ENCODE results near the gene DOCK3. TPM values are rescaled to one million over a fixed set of nuclear protein-coding genes. Genes with fewer than 3 reads are reported as not detected.
"Not testable (repeated sequence)": the region's sequence is repeated elsewhere in the genome, so short reads cannot be mapped to it uniquely, and the experiment has no call there.

DOCK3 gene
- total RNA-seq, 2 donors from 2014 or later = 7.7 to 8.5 TPM

DNA sequence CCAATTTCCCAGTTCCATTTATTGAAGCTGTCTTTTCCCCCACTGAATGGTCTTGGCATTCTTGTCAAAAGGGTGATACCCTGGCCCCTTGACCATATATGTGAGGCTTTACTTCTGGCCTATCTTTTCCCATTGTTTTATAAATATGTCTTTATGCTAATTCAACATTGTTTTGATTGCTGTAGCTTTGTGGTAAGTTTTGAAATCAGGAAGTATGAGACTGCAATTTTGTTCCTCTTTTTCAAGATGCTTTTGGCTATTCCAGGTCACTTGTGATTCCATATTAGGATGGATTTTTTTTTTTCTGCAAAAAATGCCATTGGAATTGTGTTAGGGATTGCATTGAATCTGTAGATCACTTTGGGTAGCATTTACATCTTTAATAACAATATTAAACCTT, 569.2 kb downstream of the DOCK3 start:
- no peak overlapping the region for H3K4me3 Mint-ChIP-seq
- DNase-seq = no peak
- H3K36me3 Mint-ChIP-seq (ENCODE audit: low read depth) = peaks cover 24% of the 10 kb centered on the region
- no peaks in the 10 kb centered on the region for H3K4me1 Mint-ChIP-seq
- TF ChIP-seq, protein P1, sequence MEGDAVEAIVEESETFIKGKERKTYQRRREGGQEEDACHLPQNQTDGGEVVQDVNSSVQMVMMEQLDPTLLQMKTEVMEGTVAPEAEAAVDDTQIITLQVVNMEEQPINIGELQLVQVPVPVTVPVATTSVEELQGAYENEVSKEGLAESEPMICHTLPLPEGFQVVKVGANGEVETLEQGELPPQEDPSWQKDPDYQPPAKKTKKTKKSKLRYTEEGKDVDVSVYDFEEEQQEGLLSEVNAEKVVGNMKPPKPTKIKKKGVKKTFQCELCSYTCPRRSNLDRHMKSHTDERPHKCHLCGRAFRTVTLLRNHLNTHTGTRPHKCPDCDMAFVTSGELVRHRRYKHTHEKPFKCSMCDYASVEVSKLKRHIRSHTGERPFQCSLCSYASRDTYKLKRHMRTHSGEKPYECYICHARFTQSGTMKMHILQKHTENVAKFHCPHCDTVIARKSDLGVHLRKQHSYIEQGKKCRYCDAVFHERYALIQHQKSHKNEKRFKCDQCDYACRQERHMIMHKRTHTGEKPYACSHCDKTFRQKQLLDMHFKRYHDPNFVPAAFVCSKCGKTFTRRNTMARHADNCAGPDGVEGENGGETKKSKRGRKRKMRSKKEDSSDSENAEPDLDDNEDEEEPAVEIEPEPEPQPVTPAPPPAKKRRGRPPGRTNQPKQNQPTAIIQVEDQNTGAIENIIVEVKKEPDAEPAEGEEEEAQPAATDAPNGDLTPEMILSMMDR (conservative IDR thresholded peaks at IDR 0.05) = no peak
- no peaks in the 10 kb centered on the region for H3K27me3 Mint-ChIP-seq (ENCODE audit: insufficient read depth)
- H3K36me3 ChIP-seq (ENCODE audit: control insufficient read depth, insufficient read depth, low read length) = peaks cover 10% of the 10 kb centered on the region
- no peak overlapping the region for H3K4me3 ChIP-seq (ENCODE audit: low read length)
- peaks cover 20% of the 10 kb centered on the region for H3K9me3 Mint-ChIP-seq
- H3K27ac Mint-ChIP-seq = no peak overlapping the region
- no peaks in the 10 kb centered on the region for H3K27me3 ChIP-seq (ENCODE audit: control insufficient read depth, insufficient read depth, low read length, poor library complexity, severe bottlenecking)
- H3K27ac ChIP-seq (ENCODE audit: low read depth, low read length) = no peak overlapping the region
- no peak overlapping the region for H3K9ac ChIP-seq (ENCODE audit: extremely low read depth, low read length, poor library complexity, severe bottlenecking)
- H3K4me1 ChIP-seq (ENCODE audit: control insufficient read depth, insufficient read depth, low read length) = no peaks in the 10 kb centered on the region
- H3K9me3 ChIP-seq (ENCODE audit: control insufficient read depth, low read length) = peaks cover 34% of the 10 kb centered on the region

DNA sequence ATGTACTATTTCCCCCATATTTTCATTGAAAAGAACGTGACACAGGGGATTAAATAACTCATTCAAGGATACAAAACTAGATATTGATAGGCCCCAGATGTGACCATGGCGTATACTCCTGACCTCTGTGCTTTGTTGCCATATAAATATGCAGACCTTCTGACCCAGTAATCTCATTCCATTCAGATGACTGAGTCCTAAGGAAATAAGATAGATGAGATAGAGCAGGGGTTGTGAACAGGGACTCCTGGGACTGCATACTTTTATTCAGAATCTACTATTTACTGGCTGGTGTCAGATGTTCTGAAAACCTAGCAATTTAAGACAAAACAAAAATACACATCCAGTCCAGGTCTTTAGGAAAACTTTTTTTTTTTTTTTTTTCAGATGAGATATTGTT, 571.1 kb downstream of the DOCK3 start:
- H3K4me1 ChIP-seq (ENCODE audit: control insufficient read depth, insufficient read depth, low read length) = no peaks in the 10 kb centered on the region
- H3K4me3 ChIP-seq (ENCODE audit: low read length) = no peak overlapping the region
- TF ChIP-seq, protein P1 (conservative IDR thresholded peaks at IDR 0.05) = no peak
- H3K27ac ChIP-seq (ENCODE audit: low read depth, low read length) = no peak overlapping the region
- Mint-ChIP-seq H3K9me3 (peaks cover 27% of the 10 kb centered on the region), H3K4me1 (no peaks in the 10 kb centered on the region), H3K27ac (no peak overlapping the region), H3K4me3 (no peak overlapping the region), H3K36me3 (ENCODE audit: low read depth) (peaks cover 29% of the 10 kb centered on the region), H3K27me3 (ENCODE audit: insufficient read depth) (no peaks in the 10 kb centered on the region)
- H3K9me3 ChIP-seq (ENCODE audit: control insufficient read depth, low read length) = peaks cover 40% of the 10 kb centered on the region
- H3K9ac ChIP-seq (ENCODE audit: extremely low read depth, low read length, poor library complexity, severe bottlenecking) = no peak overlapping the region
- peaks cover 10% of the 10 kb centered on the region for H3K36me3 ChIP-seq (ENCODE audit: control insufficient read depth, insufficient read depth, low read length)
- no peaks in the 10 kb centered on the region for H3K27me3 ChIP-seq (ENCODE audit: control insufficient read depth, insufficient read depth, low read length, poor library complexity, severe bottlenecking)
- WGBS, 2 experiments (ENCODE audit: insufficient coverage in 1 of 2, insufficient read length in 1 of 2) = 92 to 100% methylated on average over 1 to 2 of the region's 2 CpGs
- DNase-seq = no peak

DNA sequence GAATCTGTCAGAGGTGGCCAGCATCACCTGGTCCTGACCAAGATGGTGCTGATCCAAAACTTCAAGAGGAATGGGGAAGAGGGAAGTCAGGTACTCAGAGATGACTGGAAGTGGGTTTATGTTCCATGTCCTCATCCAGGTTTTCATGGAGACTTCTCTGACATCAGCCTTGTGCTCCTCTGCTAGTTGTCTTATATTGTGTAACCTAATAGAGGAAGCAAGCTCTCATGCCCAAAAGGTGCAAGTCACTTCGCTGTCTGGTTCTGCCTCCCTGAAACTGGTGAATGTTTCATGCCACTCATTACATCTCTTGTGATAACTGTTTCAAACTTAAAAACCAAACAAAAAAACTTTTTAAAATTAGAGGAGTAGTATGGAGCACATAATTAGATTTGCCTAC, 583.1 kb downstream of the DOCK3 start:
- TF ChIP-seq, protein P1 (conservative IDR thresholded peaks at IDR 0.05) = no peak
- 95% methylated on average over 1 of the region's 1 CpG; no CpG with 5 or more reads in 1 of the 2 experiments for WGBS, 2 experiments (ENCODE audit: insufficient coverage in 1 of 2, insufficient read length in 1 of 2)
- no peaks in the 10 kb centered on the region for H3K27me3 ChIP-seq (ENCODE audit: control insufficient read depth, insufficient read depth, low read length, poor library complexity, severe bottlenecking)
- H3K9me3 Mint-ChIP-seq = peaks cover under 1% of the 10 kb centered on the region
- no peaks in the 10 kb centered on the region for H3K4me1 Mint-ChIP-seq
- peaks cover 4% of the 10 kb centered on the region for H3K27me3 Mint-ChIP-seq (ENCODE audit: insufficient read depth)
- H3K9ac ChIP-seq (ENCODE audit: extremely low read depth, low read length, poor library complexity, severe bottlenecking) = no peak overlapping the region
- no peak for DNase-seq
- peaks cover 11% of the 10 kb centered on the region for H3K36me3 Mint-ChIP-seq (ENCODE audit: low read depth)
- H3K4me1 ChIP-seq (ENCODE audit: control insufficient read depth, insufficient read depth, low read length) = no peaks in the 10 kb centered on the region
- H3K4me3 Mint-ChIP-seq = no peak overlapping the region
- no peak overlapping the region for H3K27ac Mint-ChIP-seq
- no peak overlapping the region for H3K27ac ChIP-seq (ENCODE audit: low read depth, low read length)
- H3K4me3 ChIP-seq (ENCODE audit: low read length) = no peak overlapping the region
- H3K36me3 ChIP-seq (ENCODE audit: control insufficient read depth, insufficient read depth, low read length) = no peaks in the 10 kb centered on the region
- H3K9me3 ChIP-seq (ENCODE audit: control insufficient read depth, low read length) = no peaks in the 10 kb centered on the region

DNA sequence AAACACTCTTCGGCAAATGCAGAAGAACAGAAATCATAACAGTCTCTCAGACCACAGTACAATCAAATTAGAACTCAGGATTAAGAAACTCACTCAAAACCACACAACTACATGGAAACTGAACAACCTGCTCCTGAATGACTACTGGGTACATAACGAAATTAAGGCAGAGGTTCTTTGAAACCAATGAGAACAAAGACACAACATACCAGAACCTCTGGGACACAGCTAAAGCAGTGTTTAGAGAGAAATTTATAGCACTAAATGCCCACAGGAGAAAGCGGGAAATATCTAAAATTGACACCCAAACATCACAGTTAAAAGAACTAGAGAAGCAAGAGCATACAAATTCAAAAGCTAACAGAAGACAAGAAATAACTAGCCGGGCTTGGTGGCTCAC, 589.4 kb downstream of the DOCK3 start:
- not testable (repeated sequence) for H3K4me1 Mint-ChIP-seq
- 93% methylated on average over 3 of the region's 4 CpGs; no CpG with 5 or more reads in 1 of the 2 experiments for WGBS, 2 experiments (ENCODE audit: insufficient coverage in 1 of 2, insufficient read length in 1 of 2)

More for the DNA sequence above, 589.4 kb downstream of the DOCK3 start:
- H3K4me3 Mint-ChIP-seq; H3K9me3 ChIP-seq (ENCODE audit: control insufficient read depth, low read length); H3K27me3 Mint-ChIP-seq (ENCODE audit: insufficient read depth); H3K4me1 ChIP-seq (ENCODE audit: control insufficient read depth, insufficient read depth, low read length); H3K36me3 ChIP-seq (ENCODE audit: control insufficient read depth, insufficient read depth, low read length); H3K9ac ChIP-seq (ENCODE audit: extremely low read depth, low read length, poor library complexity, severe bottlenecking); H3K27ac ChIP-seq (ENCODE audit: low read depth, low read length); DNase-seq; H3K27ac Mint-ChIP-seq; H3K27me3 ChIP-seq (ENCODE audit: control insufficient read depth, insufficient read depth, low read length, poor library complexity, severe bottlenecking); H3K4me3 ChIP-seq (ENCODE audit: low read length): not testable (repeated sequence)
- Mint-ChIP-seq H3K9me3 (peaks cover 35% of the 10 kb centered on the region), H3K36me3 (ENCODE audit: low read depth) (peaks cover 19% of the 10 kb centered on the region)
